HUDEP-2 (cell line): ENCODE results near the gene CXCL12.

Experiments used
- DNase-seq, 76 experiments: peaks; one replicate each; lab custom pipeline; 2025; ENCODE audit not compliant: unreplicated experiment in 76 of 76; lab: John Stamatoyannopoulos, UW

The CXCL12 gene

DNA sequence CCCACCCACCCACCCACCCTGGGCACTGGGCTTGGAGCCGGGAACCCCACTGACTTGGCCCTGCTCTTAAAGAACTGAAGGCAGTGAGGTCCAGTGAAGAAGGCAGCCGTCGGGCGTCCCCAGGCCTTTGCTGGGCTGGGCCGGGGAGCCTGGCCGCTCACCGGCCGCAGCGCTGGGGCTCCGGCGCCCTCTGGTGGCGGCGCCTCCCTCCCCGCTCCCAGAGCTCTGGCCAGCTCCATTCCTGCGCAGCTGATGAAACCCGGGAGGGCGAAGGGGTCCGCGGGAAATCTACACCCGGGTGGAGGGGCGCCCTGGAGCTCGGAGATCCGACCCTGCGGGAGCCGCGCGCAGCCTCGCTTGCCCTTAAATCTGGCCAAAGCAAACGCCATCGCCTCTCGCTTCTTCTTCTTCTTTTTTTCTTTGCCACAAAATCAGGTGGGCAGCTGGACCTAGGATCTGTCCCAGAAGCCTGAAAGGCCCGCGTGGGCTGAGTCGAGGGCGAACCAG, 1.7 kb upstream of the CXCL12 start:
- DNase-seq = peak in 21 of 76 experiments; percentile 1 to 35 (median 9)

DNA sequence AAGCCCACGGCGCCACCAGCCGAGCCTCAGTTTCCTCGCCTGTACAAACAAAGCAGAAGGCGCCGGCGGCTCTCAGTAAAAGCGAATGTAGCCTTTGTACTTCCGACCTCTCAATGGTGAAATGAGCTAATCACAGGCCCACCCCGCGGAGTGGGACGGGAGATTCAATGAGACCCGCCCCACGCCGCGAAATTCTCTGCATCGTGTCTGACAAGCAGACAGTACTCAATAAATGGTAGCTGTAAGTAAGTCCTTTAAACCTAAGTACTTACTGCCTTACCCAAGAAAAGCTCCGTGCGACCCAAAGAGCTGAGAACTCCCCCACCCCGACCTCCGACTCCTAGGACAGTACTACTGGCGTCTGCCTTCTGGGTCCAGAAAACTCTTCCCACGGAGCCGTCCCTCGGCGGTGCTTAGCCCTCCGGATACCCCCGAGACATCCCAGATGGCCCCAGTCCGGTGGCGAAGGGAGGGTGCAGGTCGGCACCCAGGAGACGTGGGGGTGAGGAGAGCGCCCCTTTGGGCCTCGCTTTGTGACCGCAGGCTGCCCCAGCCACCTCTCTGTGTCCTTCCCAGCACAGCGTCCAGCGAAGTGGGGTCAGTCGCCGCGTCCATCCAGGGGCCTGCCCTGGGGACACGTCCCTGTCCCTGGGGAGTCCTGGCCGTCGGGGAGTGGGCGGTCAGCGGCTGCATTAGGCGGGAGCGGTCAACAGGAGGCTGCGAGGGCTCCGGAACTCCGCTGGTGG, 972 bp upstream of the CXCL12 start:
- DNase-seq = no peak

DNA sequence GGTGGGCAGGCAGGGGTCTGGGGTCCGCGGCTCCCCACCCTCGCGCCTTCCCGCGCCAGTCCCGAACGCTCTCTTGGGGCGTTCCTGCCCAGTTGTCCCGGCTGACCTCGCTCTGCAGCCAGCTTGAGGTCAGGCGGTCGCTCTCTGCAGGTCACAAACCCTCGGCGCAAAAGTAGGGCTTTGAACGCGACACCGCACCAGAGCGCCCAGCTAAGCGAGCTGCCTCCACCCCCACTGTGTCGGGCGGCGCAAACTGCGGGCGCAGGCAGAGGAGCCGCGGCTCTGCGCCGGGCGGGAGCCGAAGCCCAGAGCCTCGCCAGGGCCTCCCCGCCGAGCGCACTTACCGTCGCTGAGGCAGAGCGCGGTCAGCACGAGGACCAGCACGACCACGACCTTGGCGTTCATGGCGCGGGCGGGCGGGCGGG, 284 bp downstream of the CXCL12 start:
- no peak for DNase-seq

DNA sequence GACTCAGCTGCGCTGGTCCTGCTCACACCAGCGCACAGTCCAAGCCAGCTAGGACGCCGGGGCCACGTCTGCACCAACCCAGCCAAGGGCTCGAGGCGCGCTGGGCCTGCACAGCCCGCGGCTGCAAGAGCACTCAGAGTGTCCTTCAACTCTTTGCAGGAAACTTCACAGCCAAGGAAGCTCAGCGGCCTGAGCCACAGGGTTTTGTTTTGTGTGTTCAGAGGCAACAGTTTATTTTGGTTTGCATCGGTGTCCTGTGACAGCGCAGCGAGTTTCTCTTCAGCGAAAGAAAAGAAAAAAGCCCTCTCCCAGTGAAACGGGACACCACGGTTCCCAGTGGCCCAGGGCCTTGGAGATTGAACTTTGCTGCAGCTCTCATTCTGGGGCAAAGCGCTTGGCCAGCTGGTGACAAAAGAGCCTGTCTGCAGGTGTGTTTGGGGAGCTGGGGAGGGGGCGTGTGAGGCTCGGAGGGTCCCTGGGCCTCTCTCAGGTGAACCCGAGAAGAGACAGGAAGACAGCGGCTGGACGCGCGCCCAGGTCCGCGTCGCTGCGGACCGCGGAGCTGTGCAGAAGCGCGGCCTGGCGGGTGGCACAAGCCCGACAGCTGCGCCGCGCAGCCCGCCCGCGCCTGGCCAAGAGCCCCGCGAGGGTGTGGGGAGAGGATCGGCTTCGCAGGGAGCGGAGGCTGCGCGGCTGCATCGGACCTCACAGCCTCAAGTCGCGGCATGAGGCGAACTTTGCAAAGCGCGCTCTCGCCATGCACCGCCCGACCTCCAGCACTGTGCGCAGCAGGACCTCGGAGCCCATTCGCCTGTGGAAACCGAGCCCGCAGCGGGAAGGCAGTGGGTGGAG, 922 bp downstream of the CXCL12 start:
- DNase-seq = no peak

DNA sequence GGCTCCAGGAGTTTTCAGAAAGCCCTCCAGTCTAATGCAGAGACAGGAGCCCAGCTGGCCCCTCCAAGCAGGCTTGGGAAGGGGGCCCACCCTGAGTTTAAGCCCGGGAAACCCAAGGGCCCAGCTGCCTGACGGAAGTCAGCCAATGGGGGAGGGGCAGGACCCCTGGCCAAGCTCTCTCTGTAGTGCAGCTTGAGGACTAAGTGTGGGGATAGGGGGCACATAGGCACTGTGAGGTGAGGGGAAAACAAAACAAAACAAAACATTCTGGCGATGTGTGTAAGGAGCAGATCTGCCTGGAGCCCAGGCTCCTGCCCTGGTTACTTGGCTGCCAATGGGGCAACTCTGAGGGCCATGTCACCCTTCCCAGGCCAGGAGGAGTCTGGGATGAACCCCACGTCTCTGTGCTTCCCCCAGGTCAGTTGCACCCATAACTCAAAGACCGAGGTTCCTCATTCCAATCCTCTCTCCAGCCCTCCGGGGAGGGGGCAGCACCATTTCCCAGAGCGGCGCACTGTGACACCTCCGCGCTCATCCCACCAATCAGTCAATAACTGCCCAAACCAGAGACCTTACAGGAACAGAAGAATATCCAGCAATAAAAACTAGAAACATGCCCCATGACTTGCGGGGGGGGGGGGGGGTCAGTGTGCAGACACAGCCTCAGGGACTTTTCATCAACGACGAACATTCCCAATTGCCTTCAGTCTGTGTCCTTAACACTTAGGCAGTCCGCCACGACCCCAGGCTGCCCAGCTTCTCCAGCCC, 1.7 kb downstream of the CXCL12 start:
- DNase-seq = no peak

DNA sequence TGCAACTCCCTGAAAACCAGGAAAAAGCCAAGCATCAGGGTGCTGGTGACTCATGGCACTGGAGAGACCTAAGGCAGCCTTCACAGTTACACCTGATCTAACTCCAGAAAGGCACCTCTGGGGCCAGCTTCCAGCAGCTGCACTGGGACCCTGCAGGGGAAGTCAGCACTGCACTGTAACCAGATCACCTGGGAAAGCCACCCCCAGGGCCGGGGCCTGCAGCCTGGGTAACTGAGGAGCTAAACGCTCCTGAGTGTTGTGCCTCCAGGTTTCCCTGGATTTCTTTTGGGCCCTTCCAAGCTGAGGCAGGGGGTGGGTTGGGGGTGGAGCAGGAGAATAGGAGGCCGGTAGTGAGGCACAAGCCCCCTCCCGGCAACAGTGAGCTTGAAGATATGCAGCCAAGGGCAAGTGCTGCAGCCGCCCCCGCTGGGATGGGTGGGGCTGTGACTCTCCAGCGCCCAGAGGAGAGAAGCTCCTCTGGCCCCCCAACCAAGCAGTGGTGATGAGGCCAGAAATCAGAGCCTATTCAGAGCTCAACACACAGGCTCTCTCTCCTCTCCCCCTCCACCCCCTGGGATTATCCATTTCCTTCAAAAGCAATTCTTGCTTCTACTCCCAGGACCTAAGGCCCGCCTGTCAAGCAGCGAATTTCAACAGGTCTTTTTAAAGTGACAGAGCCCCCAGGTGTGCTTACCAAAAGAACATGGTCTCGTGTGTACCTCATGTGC, 2.6 kb downstream of the CXCL12 start:
- no peak for DNase-seq

DNA sequence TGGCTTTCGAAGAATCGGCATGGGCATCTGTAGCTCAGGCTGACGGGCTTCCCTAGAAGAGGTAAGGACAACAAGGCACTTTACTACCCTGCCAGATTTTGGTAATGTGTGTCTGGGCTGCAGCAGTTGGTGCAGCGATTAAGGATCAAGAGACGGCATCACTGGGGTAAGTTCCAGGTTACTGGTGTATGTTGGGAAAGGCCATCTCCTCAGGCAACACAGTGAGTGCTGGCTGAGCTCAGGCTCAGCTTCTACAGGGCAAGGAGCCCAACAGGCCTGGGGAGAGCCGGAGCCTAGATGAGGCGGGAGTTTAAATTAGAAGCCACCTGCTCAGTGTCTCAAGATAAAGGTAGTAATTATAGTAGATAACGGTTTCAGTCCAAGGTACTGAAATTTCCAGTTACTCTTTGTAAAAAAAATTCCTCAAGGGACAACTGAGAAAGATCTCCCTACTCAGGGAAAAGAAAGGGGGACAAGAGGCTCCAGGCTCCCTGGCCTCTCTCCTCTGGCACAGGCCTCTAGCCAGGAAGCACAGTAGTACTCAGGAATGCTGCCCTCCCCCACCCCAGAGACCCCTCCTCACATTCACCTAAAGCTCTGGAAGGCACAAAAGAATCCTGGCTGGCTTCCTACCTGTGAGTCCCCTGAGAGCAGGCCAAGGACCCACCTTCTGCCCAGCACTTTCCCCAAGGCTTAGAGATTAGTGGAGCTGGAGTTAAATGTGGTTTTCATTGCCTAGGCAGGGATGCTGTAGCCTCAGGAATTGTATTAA, 3.9 kb downstream of the CXCL12 start:
- no peak for DNase-seq

DNA sequence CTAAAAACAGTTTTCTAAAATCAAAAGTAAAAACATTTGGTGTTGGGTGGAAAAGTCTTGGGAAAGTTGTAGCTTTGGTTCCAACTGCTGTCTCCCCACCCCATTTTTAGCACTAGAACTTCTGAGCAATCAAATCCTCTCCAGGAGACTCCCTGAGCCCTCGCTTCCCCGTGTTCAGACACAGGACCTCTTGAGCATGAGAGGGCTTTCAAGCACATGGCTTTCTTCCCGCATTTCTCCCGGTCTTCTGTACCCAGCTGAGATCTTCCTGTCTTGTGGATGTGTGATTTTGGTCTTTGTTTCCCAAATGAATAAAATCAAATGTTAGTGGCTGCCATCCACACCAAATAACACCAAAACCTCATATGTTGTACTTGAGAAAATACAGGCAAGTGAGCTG, 5.0 kb downstream of the CXCL12 start:
- no peak for DNase-seq

DNA sequence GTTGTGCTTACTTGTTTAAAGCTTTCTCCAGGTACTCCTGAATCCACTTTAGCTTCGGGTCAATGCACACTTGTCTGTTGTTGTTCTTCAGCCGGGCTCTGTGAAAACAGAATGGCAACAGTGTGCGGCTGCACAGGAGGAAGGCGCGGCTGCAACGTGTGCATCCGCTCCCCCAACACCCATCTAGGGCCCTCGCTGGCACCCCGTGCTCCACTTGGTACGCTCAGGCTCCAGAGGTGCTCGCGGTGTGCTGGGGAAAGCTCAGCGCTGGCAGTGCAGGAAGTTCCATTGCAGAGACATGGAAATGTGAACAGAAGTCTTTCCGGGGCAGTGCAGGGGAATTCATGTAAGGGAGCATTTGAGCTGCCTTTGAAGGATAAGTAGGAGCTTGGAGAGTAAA, 6.3 kb downstream of the CXCL12 start:
- no peak for DNase-seq

DNA sequence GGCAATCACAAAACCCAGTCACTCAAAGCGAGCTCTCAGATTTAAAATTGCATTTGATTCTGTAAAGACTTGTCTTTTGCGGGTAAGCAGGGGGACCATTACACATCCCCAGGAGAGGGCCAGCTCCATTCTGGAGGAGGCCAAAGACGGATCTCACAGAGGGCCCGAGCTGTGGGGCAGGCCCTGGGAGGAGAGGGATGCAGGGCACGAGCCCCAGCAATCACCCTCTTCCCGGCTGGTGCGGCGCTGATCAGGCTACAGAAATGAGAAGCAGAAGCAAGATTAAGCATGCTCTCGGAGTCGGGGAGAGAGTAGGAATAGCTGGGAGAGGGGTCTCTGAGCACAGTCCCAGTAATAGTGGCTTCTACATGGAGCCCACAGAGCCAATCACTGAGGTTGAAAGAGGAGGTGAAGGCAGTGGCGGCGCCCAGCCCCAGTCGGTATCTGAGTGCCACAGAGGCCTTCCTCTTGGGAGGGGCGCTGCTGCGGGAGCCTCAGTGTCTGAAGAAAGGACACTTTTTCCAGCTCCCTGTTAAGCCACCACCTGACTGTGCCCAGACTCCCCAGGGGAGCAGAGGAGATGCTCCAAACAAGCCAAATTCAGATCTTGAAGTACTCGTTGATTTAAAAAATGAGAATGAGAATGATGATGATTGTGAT, 7.1 kb downstream of the CXCL12 start:
- DNase-seq = no peak

DNA sequence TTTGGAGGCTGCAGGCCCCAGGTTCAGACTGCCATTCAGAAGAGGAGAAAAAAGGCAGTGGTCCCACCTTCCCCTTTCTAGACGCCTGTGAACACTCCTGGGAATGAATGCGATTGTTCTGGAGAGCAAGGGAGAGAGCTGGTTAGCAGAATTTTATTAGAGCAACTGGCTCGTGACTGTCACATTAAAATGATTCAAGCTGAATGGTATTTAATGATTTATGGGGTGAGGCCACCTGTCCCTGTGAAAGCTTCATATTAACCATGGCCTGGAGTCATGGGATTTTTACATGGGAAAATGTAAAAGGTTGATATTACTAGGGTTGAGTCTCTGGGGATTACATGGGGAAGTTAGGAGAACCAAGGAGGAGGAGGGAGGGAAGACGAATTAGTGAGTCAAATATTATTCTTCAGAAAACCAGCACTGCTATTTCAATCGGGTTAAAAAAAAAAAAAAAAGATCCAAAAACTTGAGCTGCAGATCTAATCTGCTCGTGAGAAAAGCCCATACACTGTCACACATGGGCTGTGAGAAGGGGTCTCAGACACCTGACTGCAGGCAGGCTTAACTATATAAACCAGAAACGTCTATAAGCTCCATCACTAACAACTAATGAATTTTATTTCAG, 8.3 kb downstream of the CXCL12 start:
- no peak for DNase-seq

DNA sequence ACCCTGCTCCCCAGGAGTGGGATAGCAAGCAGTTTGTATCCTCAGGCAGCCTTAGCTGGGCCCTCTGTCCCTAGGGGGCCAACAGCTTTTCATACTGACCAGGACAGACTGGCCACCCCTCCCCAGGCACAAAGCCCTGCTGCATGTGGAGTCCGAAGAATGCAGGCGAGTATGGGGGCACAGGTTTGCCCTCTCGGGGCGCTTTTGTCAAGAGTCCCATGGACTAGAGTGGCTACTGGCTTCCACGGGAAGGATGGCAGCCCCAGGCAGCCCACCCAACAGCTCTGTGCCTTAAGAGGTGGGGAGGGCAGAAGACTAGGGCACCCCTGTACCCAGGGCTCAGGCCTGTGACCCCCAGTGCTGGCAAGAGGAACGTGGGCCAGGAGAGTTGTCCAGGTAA, 10.7 kb downstream of the CXCL12 start:
- no peak for DNase-seq

DNA sequence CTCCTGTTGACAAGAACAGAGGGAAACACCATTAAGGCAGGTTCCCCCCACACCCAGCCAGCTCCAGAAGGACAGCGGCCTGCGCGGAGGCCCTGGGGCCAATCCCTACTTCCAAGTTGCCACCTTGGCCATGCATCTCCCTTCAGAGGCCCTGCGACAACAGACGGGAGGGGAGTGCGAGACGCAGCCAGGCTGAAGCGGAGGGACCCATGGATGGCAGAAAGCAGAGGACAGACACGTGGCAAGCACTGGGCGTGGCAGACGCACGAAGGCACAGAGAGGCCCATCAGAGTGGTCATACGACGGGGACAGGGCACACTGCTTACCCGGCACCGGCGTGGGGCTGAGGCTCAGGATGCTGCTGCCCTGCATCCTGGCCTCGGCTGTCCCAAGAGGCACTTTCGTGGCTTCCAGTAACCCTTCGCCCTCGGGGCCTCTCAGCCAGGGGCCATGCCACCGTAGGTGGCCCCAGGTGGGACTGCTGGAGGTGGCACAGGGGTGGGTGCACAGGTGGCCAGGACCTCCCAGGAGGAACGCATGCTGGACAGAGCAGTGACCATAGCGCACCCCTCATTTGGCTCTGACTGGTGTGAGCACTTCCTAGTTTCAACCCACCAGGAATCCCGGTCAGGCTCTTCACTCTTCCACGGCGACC, 11.4 kb downstream of the CXCL12 start:
- DNase-seq = no peak

DNA sequence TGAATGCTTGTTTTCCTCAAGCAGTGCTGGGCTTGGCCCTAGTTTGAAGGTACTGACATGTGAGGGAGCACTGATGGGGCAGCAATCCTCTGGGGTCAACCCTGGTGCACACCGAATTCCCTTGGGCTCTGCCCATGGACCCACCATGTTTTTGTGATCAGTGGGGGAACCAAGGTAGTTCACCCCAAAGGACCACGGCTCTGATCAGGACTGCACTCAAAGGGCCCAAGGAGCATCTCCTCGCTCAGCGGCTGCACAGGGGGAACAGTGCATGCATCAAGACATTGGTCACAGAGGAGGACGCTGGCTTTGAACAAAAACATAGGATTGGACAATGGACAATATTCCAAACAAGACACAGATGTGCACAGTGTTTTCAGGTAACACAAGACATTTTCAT, 12.7 kb downstream of the CXCL12 start:
- no peak for DNase-seq

DNA sequence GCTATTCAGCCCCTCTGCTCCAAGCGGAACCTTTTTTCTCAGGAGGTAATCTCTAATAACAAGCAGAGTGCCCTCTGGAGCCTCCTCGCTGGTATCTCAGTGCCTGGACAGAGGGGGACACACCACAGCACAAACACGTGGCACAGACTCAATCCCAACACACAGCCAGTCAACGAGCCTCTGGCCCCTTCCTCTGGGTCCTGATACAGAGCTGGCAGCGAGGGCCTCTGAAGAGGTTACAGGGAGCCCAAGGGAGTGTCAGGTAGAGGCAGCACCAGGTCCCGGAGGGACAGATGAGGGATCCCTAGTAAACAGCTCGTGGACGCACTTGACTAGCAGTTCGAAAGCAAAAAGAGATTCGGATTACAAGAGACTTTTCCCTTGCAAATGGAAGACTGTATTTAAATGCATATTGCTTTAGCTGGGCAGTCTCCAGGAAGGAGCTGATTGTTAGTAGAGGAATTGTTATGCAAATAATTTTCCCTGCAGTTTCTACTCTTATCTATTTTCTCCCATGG, 14.1 kb downstream of the CXCL12 start:
- no peak for DNase-seq

DNA sequence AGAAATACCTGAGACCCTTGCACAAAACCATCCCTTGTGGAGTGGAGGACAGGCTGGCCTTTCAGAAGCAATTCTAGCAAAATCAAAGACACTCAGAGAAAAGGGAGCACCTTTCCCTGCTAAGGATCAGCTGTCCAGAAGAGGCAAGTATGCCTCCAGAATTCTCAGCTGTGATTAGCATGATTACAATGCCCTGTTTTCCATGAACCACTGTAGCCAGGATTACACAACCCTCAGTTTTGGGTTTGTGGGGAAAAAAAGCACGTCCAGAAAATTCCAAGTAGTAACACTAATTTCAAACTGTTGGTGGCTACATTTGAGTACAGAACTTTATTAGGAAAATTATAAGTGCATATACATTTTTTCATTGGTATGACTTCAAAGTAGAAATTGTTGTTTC, 15.0 kb downstream of the CXCL12 start:
- no peak for DNase-seq

DNA sequence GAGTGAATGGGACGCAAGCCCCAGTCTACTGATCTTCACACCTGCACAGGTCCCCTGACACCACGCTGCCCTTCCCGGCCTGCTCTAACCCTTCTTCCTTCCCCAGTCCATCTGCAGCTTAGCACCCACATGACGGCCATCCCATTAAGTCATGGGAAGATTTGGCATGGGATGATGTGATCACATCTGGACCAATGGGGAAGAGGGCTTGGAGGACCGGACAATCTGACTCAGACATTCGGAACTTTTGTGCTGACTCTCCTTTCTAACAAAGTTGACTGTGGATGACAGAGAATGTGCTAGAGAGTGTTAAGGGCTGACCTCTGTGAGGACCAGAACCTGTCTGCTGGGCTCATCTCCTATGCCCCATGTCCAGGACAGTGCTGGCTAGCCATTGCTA, 15.6 kb downstream of the CXCL12 start:
- no peak for DNase-seq

DNA sequence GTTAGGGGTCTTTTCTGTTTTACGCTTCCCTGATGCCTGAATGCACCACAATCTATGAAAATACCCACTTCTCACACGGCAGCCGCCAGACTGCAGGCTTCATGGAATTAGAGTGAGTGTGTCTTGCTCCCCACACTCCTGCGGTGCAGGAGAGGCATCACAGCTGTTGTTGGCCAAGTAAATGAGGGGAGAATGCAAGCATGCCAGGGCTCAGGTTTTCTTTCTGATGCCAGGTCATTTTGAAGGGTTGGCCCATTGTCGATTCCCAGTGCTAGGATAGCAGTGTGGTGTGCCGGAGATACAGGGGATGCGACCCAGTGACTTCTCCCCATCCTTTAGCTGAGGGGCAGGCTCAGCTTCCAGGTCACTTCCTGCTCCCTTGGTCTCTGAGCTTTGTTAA, 16.3 kb downstream of the CXCL12 start:
- DNase-seq = no peak
